PC-9 (cell line): ENCODE measurements around the gene TCEA2.

Experiments
- EZH2 ChIP-seq: fragments of 200-600 bp; sonication (generic); IDR thresholded peaks from 2 replicates; pipeline ENCODE4 v1.8.0; 2017; ENCODE audit warnings: antibody characterized with exemption, low read depth
- TF ChIP-seq, protein P1 (sequence below): fragments of 200-600 bp; sonication (generic); conservative IDR thresholded peaks from 2 replicates; pipeline ENCODE4 v1.6.1; 2017; ENCODE audit warnings: mixed run types, antibody characterized with exemption, mild to moderate bottlenecking, moderate library complexity

DNA sequence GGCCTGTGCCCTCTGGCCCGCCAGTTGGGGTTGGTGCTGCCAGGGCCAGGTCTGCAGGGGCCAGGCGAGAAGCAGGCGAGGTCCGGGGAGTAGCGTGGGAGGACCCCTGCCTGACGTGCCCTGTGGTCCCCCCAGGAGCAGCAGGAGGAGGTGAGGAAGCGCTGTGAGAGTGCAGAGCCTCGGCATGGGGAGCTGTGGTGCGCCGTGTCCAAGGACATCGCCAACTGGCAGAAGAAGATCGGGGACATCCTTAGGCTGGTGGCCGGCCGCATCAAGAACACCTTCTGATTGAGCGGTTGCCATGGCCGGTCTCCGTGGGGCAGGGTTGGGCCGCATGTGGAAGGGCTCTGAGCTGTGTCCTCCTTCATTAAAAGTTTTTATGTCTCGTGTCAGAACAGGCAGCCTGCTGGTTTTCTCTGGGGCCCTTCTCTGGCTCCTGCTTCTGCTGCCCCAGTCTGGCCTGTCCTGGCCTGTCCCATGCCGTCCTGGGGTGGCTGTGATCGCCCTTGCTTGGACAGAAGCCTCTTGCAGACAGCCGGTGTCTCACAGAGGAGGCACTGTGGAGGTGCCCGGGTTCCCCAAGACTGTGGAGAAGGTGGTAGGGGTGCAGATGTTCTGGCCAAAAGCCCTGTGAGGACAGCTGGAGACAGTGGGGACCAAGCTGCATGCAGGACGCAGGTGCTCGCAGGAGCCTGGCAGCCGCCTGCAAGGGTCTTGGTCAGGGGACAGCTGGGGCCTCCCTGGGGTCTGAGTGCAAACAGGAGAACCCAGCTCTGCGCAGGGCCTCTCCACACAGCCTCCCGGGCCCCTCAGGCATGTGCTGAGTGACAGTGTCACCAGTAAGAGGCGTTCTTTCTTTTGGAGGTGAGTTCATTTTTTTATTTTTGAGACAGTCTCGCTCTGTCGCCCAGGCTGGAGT lies 30.0 kb upstream of the TCEA2 start:
- TF ChIP-seq, protein P1, sequence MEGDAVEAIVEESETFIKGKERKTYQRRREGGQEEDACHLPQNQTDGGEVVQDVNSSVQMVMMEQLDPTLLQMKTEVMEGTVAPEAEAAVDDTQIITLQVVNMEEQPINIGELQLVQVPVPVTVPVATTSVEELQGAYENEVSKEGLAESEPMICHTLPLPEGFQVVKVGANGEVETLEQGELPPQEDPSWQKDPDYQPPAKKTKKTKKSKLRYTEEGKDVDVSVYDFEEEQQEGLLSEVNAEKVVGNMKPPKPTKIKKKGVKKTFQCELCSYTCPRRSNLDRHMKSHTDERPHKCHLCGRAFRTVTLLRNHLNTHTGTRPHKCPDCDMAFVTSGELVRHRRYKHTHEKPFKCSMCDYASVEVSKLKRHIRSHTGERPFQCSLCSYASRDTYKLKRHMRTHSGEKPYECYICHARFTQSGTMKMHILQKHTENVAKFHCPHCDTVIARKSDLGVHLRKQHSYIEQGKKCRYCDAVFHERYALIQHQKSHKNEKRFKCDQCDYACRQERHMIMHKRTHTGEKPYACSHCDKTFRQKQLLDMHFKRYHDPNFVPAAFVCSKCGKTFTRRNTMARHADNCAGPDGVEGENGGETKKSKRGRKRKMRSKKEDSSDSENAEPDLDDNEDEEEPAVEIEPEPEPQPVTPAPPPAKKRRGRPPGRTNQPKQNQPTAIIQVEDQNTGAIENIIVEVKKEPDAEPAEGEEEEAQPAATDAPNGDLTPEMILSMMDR: no peak
- TF ChIP-seq EZH2: no peak
